ENCODE measurements around the gene ZNF205.

GRCh38 chr16:3099395-3099731 is 13.0 kb upstream of the ZNF205 start:
- no peak for TF ChIP-seq CTCF (IDR thresholded peaks at IDR 0.05)
- no peak for TF ChIP-seq YY1 (IDR thresholded peaks at IDR 0.05; ENCODE audit: low read depth)
- TF ChIP-seq POLR2AphosphoS5 (IDR thresholded peaks at IDR 0.05; ENCODE audit: low read depth, low read length), result no peak
- no peak for TF ChIP-seq FOXM1 (IDR thresholded peaks at IDR 0.05; ENCODE audit: low read depth)

Measured in SK-N-SH (cell line).